Prostate gland (tissue), 2 donors: ENCODE measurements around the gene DCUN1D2.

Experiments used
- POLR2A ChIP-seq: fragments of 450-650 bp; IDR thresholded peaks from one replicate; pipeline ENCODE4 v1.6.1; 2016; ENCODE audit warnings: antibody characterized with exemption, mild to moderate bottlenecking
- POLR2AphosphoS5 ChIP-seq: sonication (generic); formaldehyde crosslinking; IDR thresholded peaks from one replicate; pipeline ENCODE4 v1.6.1; 2017; ENCODE audit warnings: antibody characterized with exemption
- TF ChIP-seq, protein P1 (sequence below), 4 experiments: fragments of 200-600 bp in 2 of 4; fragments of 450-650 bp in 2 of 4; sonication (generic) in 2 of 4; IDR thresholded peaks; 1 replicate in 3 of 4; 2 replicates in 1 of 4; pipeline ENCODE4 v1.5.1; 2016 to 2019; ENCODE audit warnings: antibody characterized with exemption in 4 of 4, mild to moderate bottlenecking in 2 of 4, moderate library complexity in 2 of 4

DNA sequence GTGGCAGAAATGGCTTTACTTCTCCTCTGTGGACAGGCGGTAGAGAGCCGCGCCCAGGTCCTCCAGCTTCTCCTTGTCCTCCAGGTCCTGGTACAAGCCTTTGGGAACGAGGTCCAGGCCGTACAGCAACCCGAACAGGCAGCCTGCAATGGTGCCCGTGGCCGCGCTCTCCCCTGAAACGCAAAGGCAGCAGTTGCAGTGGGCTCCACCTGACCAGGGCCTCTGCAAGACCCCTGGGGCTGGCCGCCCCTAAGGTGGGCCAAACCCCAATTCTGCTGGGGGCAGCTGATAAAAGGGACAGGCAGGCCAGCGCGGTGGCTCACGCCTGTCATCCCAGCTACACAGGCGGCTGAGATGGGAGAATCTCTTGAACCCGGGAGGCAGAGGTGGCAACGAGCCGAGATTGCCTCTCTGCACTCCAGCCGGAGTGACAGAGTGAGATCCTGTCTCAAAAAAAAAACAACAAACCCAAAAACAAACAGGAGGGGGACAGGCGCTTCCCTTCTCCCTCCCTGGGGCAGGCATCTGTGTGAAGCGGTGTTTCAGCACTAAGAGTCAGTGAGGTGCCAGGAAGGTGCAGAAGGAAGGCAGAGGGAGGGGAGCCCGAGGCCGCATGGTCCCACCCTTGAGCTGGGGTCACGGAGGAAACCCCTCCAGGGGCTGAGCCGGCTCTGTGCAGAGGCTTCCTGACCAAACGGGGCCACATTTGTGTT is 67.5 kb downstream of the DCUN1D2 start:
- TF ChIP-seq, protein P1, sequence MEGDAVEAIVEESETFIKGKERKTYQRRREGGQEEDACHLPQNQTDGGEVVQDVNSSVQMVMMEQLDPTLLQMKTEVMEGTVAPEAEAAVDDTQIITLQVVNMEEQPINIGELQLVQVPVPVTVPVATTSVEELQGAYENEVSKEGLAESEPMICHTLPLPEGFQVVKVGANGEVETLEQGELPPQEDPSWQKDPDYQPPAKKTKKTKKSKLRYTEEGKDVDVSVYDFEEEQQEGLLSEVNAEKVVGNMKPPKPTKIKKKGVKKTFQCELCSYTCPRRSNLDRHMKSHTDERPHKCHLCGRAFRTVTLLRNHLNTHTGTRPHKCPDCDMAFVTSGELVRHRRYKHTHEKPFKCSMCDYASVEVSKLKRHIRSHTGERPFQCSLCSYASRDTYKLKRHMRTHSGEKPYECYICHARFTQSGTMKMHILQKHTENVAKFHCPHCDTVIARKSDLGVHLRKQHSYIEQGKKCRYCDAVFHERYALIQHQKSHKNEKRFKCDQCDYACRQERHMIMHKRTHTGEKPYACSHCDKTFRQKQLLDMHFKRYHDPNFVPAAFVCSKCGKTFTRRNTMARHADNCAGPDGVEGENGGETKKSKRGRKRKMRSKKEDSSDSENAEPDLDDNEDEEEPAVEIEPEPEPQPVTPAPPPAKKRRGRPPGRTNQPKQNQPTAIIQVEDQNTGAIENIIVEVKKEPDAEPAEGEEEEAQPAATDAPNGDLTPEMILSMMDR (IDR thresholded peaks at IDR 0.05): no peak
- TF ChIP-seq POLR2A (no peak), POLR2AphosphoS5 (no peak)
